Stimulated activated CD4-positive, alpha-beta T cell treated with anti-CD3 and anti-CD28 coated beads, TNF-alpha, amount 100 ng/mL, for 4 hours (primary cell): ENCODE data around the gene WBP2.
A peak's percentile ranks its signal among the peaks of the same experiment; 100 is the strongest.
"Not testable (repeated sequence)": the region's sequence is repeated elsewhere in the genome, so short reads cannot be mapped to it uniquely, and the experiment has no call there.

Experiments used
- DNase-seq, 3 experiments: peaks; one replicate each; pipeline ENCODE4 v3.0.0-alpha.2; 2020; ENCODE audit warnings: low read depth in 3 of 3

WBP2 gene

GRCh38 chr17:75889454-75889853 is 34.3 kb upstream of the WBP2 start:
- DNase-seq: no peak

GRCh38 chr17:75888484-75888883 is 33.3 kb upstream of the WBP2 start:
- DNase-seq: no peak

DNA sequence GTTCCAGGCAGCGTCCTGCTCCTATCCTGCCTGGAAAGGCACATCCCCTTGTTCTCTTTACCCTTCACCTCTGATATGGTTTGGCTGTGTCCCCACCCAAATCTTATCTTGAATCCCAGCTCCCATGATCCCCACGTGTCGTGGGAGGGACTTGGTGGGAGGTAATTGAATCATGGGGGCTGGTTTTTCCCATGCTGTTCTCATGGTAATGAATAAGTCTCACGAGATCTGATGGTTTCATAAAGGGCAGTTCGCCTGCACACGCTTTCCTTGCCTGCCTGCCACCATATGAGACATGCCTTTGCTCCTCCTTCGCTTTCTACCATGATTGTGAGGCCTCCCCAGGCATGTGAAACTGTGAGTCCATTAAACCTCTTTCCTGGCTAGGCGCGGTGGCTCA is 30.7 kb upstream of the WBP2 start:
- not testable (repeated sequence) for DNase-seq

DNA sequence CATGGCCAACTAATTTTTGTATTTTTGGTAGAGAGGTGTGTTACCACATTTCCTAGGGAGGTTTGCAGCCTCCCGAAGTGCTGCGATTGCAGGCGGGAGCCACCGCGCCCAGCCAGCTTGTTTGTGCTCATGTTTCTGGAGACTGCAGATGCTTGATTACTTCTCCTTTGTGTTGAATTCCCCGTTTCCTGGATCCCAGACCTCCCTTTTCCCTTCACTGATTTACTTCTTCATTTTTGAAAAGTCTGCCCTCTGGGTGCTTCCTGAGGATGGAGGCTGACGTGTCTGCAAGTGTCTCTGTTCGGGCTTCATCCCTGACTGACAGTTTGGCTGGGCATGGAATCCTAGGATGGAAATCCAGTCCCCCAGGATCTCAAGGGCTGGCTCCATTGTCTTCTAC is 30.3 kb upstream of the WBP2 start:
- DNase-seq: no peak

GRCh38 chr17:75881678-75882454 is 26.7 kb upstream of the WBP2 start:
- no peak for DNase-seq

DNA sequence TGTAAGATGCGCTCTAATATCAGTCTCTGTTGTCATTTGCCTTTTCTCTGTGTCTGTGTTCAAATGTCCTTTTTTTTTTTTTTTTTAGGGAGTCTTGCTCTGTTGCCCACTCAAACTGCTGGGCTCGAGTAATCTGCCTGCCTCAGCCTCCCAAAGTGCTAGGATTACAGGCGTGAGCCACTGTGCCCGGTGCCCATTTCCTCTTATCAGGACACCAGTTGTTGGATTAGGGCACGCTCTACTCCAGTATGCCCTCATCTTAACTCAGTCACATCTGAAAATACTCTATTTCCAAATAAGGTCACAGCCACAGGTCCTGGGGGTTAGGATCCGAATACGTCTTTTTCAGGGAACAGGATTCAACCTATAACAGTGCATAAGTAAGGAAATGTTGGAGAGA is 25.1 kb upstream of the WBP2 start:
- DNase-seq: no peak

GRCh38 chr17:75878174-75878998 is 23.3 kb upstream of the WBP2 start, which contains the start of gene TRIM47:
Gene TRIM47, minus strand, starts transcription at chr17:75878581. Its CDS starts 33 bp downstream, at chr17:75878548.
- DNase-seq: no peak

- peak; percentile 50 to 60 (median 52) for DNase-seq
Measured at GRCh38 chr17:75877752-75878173, 22.6 kb upstream of the WBP2 start.

- no peak for DNase-seq
Measured at GRCh38 chr17:75876938-75877751, 22.0 kb upstream of the WBP2 start.

DNA sequence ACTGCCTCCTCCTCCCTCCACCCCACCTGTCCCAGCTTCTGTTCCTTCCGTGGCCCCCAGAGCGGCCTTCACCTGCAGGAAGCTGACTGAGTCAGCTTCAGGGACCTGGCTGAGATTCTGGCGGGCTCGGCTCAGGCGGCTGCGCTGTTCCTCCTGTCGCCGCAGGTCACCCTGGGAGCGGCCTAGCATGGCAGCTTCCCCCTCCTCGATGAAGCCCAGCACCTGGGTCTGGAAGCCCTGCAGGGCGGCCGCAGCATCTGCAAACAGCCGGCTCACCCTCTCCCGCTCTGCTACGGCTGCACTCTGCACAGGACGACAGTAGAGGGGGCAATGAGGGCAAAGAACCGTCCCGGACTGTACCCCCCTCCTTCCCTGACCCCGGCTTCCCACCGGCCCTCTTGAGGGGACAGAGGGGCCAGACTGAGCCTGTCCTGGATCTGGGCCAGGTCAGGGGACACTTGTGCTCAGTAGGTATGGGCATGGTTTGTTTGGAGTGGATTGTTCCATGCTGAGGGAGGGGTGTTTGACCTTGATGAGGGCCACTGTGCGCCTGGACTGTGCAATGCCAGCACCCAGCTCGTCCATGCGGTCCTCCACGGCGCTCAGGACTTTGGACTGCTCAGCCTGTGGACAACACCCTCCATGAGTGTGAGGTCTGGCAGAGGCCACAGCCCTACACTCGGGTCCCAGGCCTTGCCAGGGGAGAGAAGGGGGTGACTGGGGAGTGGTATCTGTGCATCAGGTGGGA is 21.2 kb upstream of the WBP2 start:
- peak; percentile 33 to 57 (median 48) for DNase-seq

- no peak for DNase-seq
Measured at GRCh38 chr17:75875940-75876189, 20.7 kb upstream of the WBP2 start.

DNA sequence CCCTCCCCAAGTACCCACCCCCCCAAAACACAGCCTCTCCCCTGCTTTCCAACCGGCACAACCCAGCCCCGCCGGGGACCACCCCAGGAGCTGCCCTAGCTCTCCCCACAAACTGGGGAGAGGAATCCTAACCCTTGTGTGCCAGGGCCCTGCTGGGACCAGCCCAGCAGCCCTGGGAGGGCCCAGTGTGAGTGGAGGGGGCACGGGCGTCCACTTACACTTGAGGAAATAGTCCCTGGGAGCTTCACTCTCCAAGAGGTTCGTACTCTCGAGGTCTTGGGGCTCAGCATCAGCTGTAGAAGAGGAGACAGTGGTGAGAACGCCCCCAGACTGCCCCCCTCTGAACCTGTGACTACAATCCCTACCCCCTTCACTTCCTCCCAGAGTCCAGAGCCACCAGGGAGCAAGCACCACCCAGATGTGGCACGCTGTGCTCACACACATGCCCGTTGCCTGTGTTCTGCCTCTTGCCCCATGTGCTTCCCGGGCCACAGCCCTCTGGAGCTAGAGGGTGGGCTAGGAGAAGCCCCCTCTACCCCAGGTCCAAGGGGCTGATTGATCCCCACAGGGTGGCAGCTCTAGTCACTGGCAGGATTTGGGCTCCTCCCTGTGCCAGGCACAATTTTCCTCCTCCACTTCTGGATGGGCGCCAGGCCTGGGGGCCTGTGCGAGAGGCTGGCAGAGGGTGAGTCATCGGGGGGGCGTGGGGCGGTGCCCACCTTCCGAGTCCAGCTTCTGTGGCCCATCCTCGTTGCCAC is 20.2 kb upstream of the WBP2 start:
- no peak for DNase-seq

GRCh38 chr17:75874323-75875181 is 19.4 kb upstream of the WBP2 start:
- DNase-seq: no peak

GRCh38 chr17:75873587-75874322 is 18.6 kb upstream of the WBP2 start:
- DNase-seq: no peak

GRCh38 chr17:75872434-75873351 is 17.6 kb upstream of the WBP2 start:
- peak in 1 of 3 experiments; percentile 31 for DNase-seq

DNA sequence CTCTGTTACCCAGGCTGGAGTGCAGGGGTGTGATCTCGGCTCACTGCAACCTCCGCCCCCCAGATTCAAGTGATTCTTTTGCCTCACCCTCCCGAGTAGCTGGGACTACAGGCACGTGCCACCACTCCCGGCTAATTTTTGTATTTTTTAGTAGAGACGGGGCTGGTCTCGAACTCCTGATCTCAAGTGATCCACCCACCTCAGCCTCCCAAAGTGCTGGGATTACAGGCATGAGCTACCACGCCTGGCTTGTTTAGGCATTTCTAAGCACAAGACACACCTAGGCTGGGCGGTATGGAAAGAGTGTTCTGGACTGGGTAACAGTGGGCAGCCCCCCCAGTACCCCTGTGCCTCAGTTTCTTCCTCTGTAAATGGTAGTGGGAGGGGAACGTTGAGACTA is 15.1 kb upstream of the WBP2 start:
- DNase-seq: not testable (repeated sequence)

DNA sequence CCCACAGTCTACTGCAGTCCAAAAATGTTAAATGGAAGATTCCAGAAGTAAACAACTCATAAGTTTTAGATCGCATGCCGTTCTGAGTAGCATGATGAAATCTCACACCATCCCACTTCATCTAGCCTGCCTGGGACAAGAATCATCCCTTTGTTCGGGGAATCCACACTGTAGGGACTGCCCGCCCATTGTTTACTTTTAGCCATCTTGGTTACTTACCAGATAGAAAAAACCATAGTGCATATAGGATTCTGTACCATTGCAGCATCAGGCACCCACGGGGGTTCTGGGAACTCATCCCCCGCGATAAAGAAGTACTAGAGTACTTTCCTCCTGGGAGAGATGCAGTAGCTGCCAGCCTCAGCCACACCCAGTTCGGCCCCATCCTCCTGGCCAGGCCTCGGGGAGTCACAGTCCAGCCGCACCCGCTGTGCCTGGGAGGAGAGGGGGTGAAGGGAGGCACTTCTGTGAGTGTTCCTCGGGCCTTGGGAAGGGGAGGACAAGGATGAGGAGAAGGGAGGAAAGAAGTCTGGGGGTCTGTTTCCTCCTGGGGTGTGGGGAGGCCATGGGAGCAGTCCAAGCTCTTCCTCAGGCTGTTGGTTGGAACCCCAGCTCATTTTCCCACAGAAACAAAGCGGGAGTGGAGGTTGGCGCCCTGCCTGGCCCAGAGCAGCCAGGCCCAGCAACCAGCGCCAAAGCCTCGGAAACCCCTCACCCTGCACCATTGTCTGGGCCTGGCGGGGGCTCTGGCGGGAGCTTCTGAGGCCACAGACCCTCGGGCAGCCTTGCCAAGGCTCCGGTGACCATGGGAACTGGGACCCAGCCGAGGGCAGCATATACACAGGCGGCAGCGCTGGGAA is 14.4 kb upstream of the WBP2 start:
- no peak for DNase-seq
